Fibroblast of pulmonary artery (primary cell): Measurements from ENCODE around the gene CERCAM.
A peak's percentile ranks its signal among the peaks of the same experiment; 100 is the strongest.

Experiments
- DNase-seq: peaks from one replicate; pipeline ENCODE4 v3.0.0-alpha.2; 2010; ENCODE audit warnings: low read depth
- H3K4me3 ChIP-seq: replicated peaks from 2 replicates; pipeline ENCODE4 v1.5.1; 2011; ENCODE audit warnings: low read depth, mild to moderate bottlenecking, control low read depth, low read length, moderate library complexity
- CTCF ChIP-seq: IDR thresholded peaks from 2 replicates; pipeline ENCODE4 v1.5.1; 2011; ENCODE audit warnings: mild to moderate bottlenecking, control low read depth, low read length, inconsistent platforms; ENCODE audit errors: missing control alignments

The CERCAM gene

GRCh38 chr9:128405077-128405779 is 15.4 kb upstream of the CERCAM start:
- H3K4me3 ChIP-seq: no peak overlapping the region
- DNase-seq: no peak
- no peak for TF ChIP-seq CTCF

GRCh38 chr9:128405780-128406171 is 14.9 kb upstream of the CERCAM start:
- no peak for DNase-seq
- TF ChIP-seq CTCF: no peak
- no peak overlapping the region for H3K4me3 ChIP-seq

DNA sequence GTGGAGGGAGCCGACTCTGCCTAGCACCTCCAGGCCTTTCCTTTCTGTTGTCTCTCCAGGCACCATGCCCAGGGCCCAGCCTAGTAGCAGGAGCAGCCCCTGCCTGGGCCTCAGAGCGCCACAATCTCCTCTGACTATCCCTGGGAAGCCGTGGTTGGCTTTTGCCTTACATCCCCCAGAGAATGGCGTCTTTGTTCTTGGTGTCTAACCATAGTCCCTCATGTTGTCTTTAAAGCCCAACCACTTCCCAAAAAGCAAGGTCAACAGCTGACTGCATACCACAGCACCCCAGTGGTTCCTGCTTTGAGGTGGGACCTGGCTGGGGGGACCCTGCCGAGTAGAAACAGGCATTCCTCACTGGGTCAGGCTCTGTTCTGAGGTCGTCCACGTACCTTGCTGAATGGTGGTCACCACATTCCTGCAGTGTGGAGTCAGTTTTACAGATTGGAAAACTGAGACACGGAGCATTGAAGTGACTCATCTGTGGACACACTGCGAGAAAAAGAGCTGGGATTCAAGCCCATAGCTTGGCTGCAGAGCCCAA is 13.7 kb upstream of the CERCAM start:
- no peak for DNase-seq
- no peak overlapping the region for H3K4me3 ChIP-seq
- TF ChIP-seq CTCF: no peak

DNA sequence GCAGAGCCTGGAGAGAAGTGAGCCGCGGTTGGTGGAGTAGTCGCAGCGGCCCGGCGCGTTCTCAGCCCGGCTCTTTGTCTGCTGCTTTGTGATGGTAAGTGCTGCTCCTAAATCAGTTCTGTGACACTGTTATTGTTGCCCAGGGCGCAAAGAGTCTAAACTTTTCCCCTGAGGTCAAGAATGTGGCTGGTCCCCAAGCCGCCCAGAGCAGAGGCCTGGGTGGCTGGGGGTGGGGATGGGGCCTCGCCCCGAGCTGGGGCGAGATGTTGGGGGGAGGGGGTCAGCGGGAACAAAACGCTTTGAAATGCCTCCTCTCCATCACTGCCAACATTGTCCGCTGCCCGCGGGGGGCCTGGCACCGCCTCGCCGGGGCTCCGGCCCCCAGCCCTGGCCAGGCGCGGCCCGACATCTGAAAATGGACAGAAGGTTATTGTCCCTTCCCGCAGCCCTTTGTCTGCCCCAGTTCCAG is 11.7 kb upstream of the CERCAM start:
- DNase-seq: no peak
- TF ChIP-seq CTCF: no peak
- H3K4me3 ChIP-seq: no peak overlapping the region

DNA sequence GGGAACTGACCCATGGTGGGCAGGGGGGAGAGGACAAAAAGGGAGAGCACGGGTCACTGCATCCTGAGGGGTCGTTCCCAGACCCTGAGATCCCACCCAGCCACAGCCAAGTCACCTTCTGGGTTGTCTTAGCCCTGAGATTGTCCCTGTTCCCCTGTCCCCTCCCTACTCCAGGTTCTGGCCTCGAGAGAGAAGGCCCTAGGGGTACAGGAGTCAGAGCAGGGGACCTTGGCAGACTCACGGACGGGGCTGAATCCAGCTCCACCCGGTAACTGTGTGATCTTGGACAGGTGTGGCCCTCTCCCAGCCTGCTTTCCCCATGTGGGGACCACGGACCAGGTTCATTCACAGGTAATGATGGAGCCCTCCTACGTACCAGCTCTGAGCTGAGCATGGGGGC is 11.2 kb upstream of the CERCAM start:
- DNase-seq: no peak
- H3K4me3 ChIP-seq: no peak overlapping the region
- no peak for TF ChIP-seq CTCF

DNA sequence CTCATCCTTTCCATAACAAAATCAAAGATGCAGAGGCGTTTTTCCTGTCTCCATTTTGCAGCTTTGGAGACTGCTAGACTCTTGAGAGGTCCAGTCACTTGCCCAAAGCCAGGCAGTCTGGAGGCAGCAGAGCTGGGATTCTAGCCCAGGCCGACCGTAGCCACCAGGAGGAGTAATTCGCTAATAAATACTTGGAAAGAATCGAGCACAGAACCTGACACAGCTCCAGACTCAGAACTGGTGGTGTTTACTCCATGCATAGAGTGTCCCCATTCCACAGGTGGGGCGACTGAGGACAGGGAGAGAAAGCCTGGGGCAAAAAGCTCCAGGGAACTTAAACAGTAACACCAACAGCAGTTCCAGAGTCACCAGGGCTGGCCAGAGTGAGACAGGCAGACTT is 10.7 kb upstream of the CERCAM start:
- DNase-seq: peak; percentile 49
- H3K4me3 ChIP-seq: no peak overlapping the region
- TF ChIP-seq CTCF: peak; percentile 45

- H3K4me3 ChIP-seq: no peak overlapping the region
- no peak for DNase-seq
- TF ChIP-seq CTCF: no peak
These were observed 9.1 kb upstream of the CERCAM start for GRCh38 chr9:128411364-128412119.
